Measurements from ENCODE around the gene GHRHR.

- no peak for TF ChIP-seq CTCF (IDR thresholded peaks at IDR 0.05; ENCODE audit: low read length)
- TF ChIP-seq EZH2 (IDR thresholded peaks at IDR 0.05; ENCODE audit: borderline replicate concordance, low read length) = no peak
Measured at GRCh38 chr7:30930621-30931020, 33.1 kb upstream of the GHRHR start.
